Measurements from ENCODE around the gene ESR1. TPM values are rescaled to one million over a fixed set of nuclear protein-coding genes. Genes with fewer than 3 reads are reported as not detected.
"Not testable (repeated sequence)": the region's sequence is repeated elsewhere in the genome, so short reads cannot be mapped to it uniquely, and the experiment has no call there.

ESR1 gene
- total and polyA plus RNA-seq, 7 experiments from 2014 or later = 0.59 to 5.2 (median 2.8) TPM

- no peaks in the 10 kb centered on the region for H3K9me3 ChIP-seq (ENCODE audit: control insufficient read depth in 2 of 3, low read length in 3 of 3)
- CTCF ChIA-PET = no interaction called here
- H3K9me3 Mint-ChIP-seq = no peaks in the 10 kb centered on the region
- no peaks in the 10 kb centered on the region for H3K36me3 ChIP-seq (ENCODE audit: control insufficient read depth in 2 of 3, insufficient read depth in 3 of 3, low read length in 3 of 3)
- H3K4me3 ChIP-seq (ENCODE audit: low read length) = no peak overlapping the region
- DNase-seq = no peak
- intact Hi-C loops (cut with micrococcal nuclease) = no loop called here
- no peaks in the 10 kb centered on the region for H3K4me1 Mint-ChIP-seq
- H3K4me3 Mint-ChIP-seq = no peak overlapping the region
- H3K27ac Mint-ChIP-seq = no peak overlapping the region
- ATAC-seq = no peak
- no peak overlapping the region for H3K27ac ChIP-seq (ENCODE audit: low read depth, low read length)
- POLR2A ChIA-PET = no interaction called here
- H3K27me3 Mint-ChIP-seq = no peaks in the 10 kb centered on the region
- H3K36me3 Mint-ChIP-seq = peaks cover 0 to 20% (median 4%) of the 10 kb centered on the region in 5 donors
- H3K27me3 ChIP-seq (ENCODE audit: control insufficient read depth in 2 of 2, insufficient read depth in 2 of 2, low read length in 2 of 2) = no peaks in the 10 kb centered on the region
- no peaks in the 10 kb centered on the region for H3K4me1 ChIP-seq (ENCODE audit: control insufficient read depth in 2 of 2, insufficient read depth in 2 of 2, low read length in 2 of 2)
These were observed 70.0 kb downstream of the ESR1 start for GRCh38 chr6:151877458-151877857.

GRCh38 chr6:151881231-151881630 lies 73.7 kb downstream of the ESR1 start:
- Histone ChIP-seq H3K4me1 (ENCODE audit: control insufficient read depth in 2 of 2, insufficient read depth in 2 of 2, low read length in 2 of 2) (no peaks in the 10 kb centered on the region), H3K27ac (ENCODE audit: low read depth, low read length) (no peak overlapping the region), H3K9me3 (ENCODE audit: control insufficient read depth in 2 of 3, low read length in 3 of 3) (no peaks in the 10 kb centered on the region), H3K36me3 (ENCODE audit: control insufficient read depth in 2 of 3, insufficient read depth in 3 of 3, low read length in 3 of 3) (no peaks in the 10 kb centered on the region), H3K4me3 (ENCODE audit: low read length) (no peak overlapping the region), H3K27me3 (ENCODE audit: control insufficient read depth in 2 of 2, insufficient read depth in 2 of 2, low read length in 2 of 2) (no peaks in the 10 kb centered on the region)
- ATAC-seq (no peak), DNase-seq (no peak)
- no peaks in the 10 kb centered on the region for H3K4me1 Mint-ChIP-seq
- CTCF ChIA-PET = no interaction called here
- no peak overlapping the region for H3K27ac Mint-ChIP-seq
- no peaks in the 10 kb centered on the region for H3K27me3 Mint-ChIP-seq
- no peak overlapping the region for H3K4me3 Mint-ChIP-seq
- H3K9me3 Mint-ChIP-seq = no peaks in the 10 kb centered on the region
- intact Hi-C loops (cut with micrococcal nuclease) = no loop called here
- POLR2A ChIA-PET = no interaction called here
- peaks cover 0 to 34% (median 4%) of the 10 kb centered on the region in 5 donors for H3K36me3 Mint-ChIP-seq

- Histone ChIP-seq H3K36me3 (ENCODE audit: control insufficient read depth in 2 of 3, insufficient read depth in 3 of 3, low read length in 3 of 3) (no peaks in the 10 kb centered on the region), H3K4me1 (ENCODE audit: control insufficient read depth in 2 of 2, insufficient read depth in 2 of 2, low read length in 2 of 2) (no peaks in the 10 kb centered on the region), H3K27ac (ENCODE audit: low read depth, low read length) (no peak overlapping the region), H3K4me3 (ENCODE audit: low read length) (no peak overlapping the region), H3K9me3 (ENCODE audit: control insufficient read depth in 2 of 3, low read length in 3 of 3) (no peaks in the 10 kb centered on the region), H3K27me3 (ENCODE audit: control insufficient read depth in 2 of 2, insufficient read depth in 2 of 2, low read length in 2 of 2) (no peaks in the 10 kb centered on the region)
- ChIA-PET POLR2A (no interaction called here), CTCF (no interaction called here)
- intact Hi-C loops (cut with micrococcal nuclease) = no loop called here
- Mint-ChIP-seq H3K9me3 (no peaks in the 10 kb centered on the region), H3K36me3 (peaks cover 0 to 34% (median 4%) of the 10 kb centered on the region in 5 donors), H3K27ac (no peak overlapping the region), H3K4me3 (no peak overlapping the region), H3K4me1 (no peaks in the 10 kb centered on the region), H3K27me3 (no peaks in the 10 kb centered on the region)
- ATAC-seq (no peak), DNase-seq (no peak)
These were observed 74.7 kb downstream of the ESR1 start for GRCh38 chr6:151882206-151882605.

GRCh38 chr6:151885234-151885633 lies 77.8 kb downstream of the ESR1 start:
- H3K27ac ChIP-seq (ENCODE audit: low read depth, low read length) = no peak overlapping the region
- Mint-ChIP-seq H3K9me3 (peaks cover 0 to 5% (median 0%) of the 10 kb centered on the region in 11 donors), H3K4me3 (no peak overlapping the region), H3K27ac (no peak overlapping the region), H3K36me3 (peaks cover 0 to 28% (median 4%) of the 10 kb centered on the region in 5 donors), H3K27me3 (no peaks in the 10 kb centered on the region), H3K4me1 (no peaks in the 10 kb centered on the region)
- H3K9me3 ChIP-seq (ENCODE audit: control insufficient read depth in 2 of 3, low read length in 3 of 3) = no peaks in the 10 kb centered on the region
- ATAC-seq (no peak), DNase-seq (no peak)
- H3K4me3 ChIP-seq (ENCODE audit: low read length) = no peak overlapping the region
- H3K4me1 ChIP-seq (ENCODE audit: control insufficient read depth in 2 of 2, insufficient read depth in 2 of 2, low read length in 2 of 2) = no peaks in the 10 kb centered on the region
- intact Hi-C loops (cut with micrococcal nuclease) = no loop called here
- ChIA-PET CTCF (no interaction called here), POLR2A (no interaction called here)
- H3K27me3 ChIP-seq (ENCODE audit: control insufficient read depth in 2 of 2, insufficient read depth in 2 of 2, low read length in 2 of 2) = no peaks in the 10 kb centered on the region
- H3K36me3 ChIP-seq (ENCODE audit: control insufficient read depth in 2 of 3, insufficient read depth in 3 of 3, low read length in 3 of 3) = no peaks in the 10 kb centered on the region

- no peaks in the 10 kb centered on the region for H3K27me3 ChIP-seq (ENCODE audit: control insufficient read depth in 2 of 2, insufficient read depth in 2 of 2, low read length in 2 of 2)
- Mint-ChIP-seq H3K27ac (no peak overlapping the region), H3K4me3 (no peak overlapping the region), H3K36me3 (peaks cover 0 to 17% (median 6%) of the 10 kb centered on the region in 5 donors), H3K4me1 (no peaks in the 10 kb centered on the region), H3K27me3 (no peaks in the 10 kb centered on the region), H3K9me3 (peaks cover 0 to 23% (median 10%) of the 10 kb centered on the region in 11 donors)
- no peaks in the 10 kb centered on the region for H3K4me1 ChIP-seq (ENCODE audit: control insufficient read depth in 2 of 2, insufficient read depth in 2 of 2, low read length in 2 of 2)
- no peaks in the 10 kb centered on the region for H3K36me3 ChIP-seq (ENCODE audit: control insufficient read depth in 2 of 3, insufficient read depth in 3 of 3, low read length in 3 of 3)
- intact Hi-C loops (cut with micrococcal nuclease) = no loop called here
- H3K9me3 ChIP-seq (ENCODE audit: control insufficient read depth in 2 of 3, low read length in 3 of 3) = no peaks in the 10 kb centered on the region
- H3K27ac ChIP-seq (ENCODE audit: low read depth, low read length) = no peak overlapping the region
- POLR2A ChIA-PET = no interaction called here
- no peak overlapping the region for H3K4me3 ChIP-seq (ENCODE audit: low read length)
- no peak for DNase-seq
- no peak for ATAC-seq
- CTCF ChIA-PET = no interaction called here
These were observed 84.0 kb downstream of the ESR1 start for GRCh38 chr6:151891524-151891923.

GRCh38 chr6:151894426-151894825 lies 86.9 kb downstream of the ESR1 start:
- H3K27me3 ChIP-seq (ENCODE audit: control insufficient read depth in 2 of 2, insufficient read depth in 2 of 2, low read length in 2 of 2); H3K27ac ChIP-seq (ENCODE audit: low read depth, low read length); CTCF ChIA-PET; ATAC-seq; H3K27ac Mint-ChIP-seq; DNase-seq; intact Hi-C loops (cut with micrococcal nuclease); H3K4me3 Mint-ChIP-seq; H3K4me3 ChIP-seq (ENCODE audit: low read length); POLR2A ChIA-PET; H3K36me3 ChIP-seq (ENCODE audit: control insufficient read depth in 2 of 3, insufficient read depth in 3 of 3, low read length in 3 of 3); H3K4me1 Mint-ChIP-seq; H3K9me3 ChIP-seq (ENCODE audit: control insufficient read depth in 2 of 3, low read length in 3 of 3); H3K27me3 Mint-ChIP-seq; H3K4me1 ChIP-seq (ENCODE audit: control insufficient read depth in 2 of 2, insufficient read depth in 2 of 2, low read length in 2 of 2): not testable (repeated sequence)
- H3K9me3 Mint-ChIP-seq = peaks cover 0 to 40% (median 16%) of the 10 kb centered on the region in 11 donors
- peaks cover 0 to 24% (median 18%) of the 10 kb centered on the region in 5 donors for H3K36me3 Mint-ChIP-seq

- H3K27ac ChIP-seq (ENCODE audit: low read depth, low read length); CTCF ChIA-PET; H3K4me3 ChIP-seq (ENCODE audit: low read length); H3K4me3 Mint-ChIP-seq; H3K36me3 ChIP-seq (ENCODE audit: control insufficient read depth in 2 of 3, insufficient read depth in 3 of 3, low read length in 3 of 3); intact Hi-C loops (cut with micrococcal nuclease); ATAC-seq; POLR2A ChIA-PET; H3K27me3 ChIP-seq (ENCODE audit: control insufficient read depth in 2 of 2, insufficient read depth in 2 of 2, low read length in 2 of 2); H3K4me1 ChIP-seq (ENCODE audit: control insufficient read depth in 2 of 2, insufficient read depth in 2 of 2, low read length in 2 of 2); DNase-seq; H3K27ac Mint-ChIP-seq; H3K4me1 Mint-ChIP-seq; H3K9me3 ChIP-seq (ENCODE audit: control insufficient read depth in 2 of 3, low read length in 3 of 3); H3K27me3 Mint-ChIP-seq: not testable (repeated sequence)
- Mint-ChIP-seq H3K9me3 (peaks cover 5 to 45% (median 22%) of the 10 kb centered on the region in 11 donors), H3K36me3 (peaks cover 0 to 33% (median 26%) of the 10 kb centered on the region in 5 donors)
These were observed 91.7 kb downstream of the ESR1 start for GRCh38 chr6:151899221-151899620.

Measured in naive thymus-derived CD4-positive, alpha-beta T cell (primary cell).